IMR-90 (cell line): ENCODE results near the gene ACTA1. TPM values are rescaled to one million over a fixed set of nuclear protein-coding genes. Genes with fewer than 3 reads are reported as not detected.

Experiments used
- ATAC-seq: fragments of 200-7000 bp; cut with Tn5 transposase; 2 replicates; pipeline ENCODE4 v1.9.1; 2020; ENCODE audit warnings: low read depth, mild to moderate bottlenecking, moderate library complexity
- BruUV-seq: library from RNA; stranded (reverse); fragments of 400-500 nt; replicated peaks from 2 replicates; lab custom pipeline; 2021; lab: Mats Ljungman, UMichigan
- CTCF ChIA-PET: fragments of 300-600 bp; formaldehyde crosslinking; extraction: SDS; loops from one replicate; lab custom pipeline; 2021; ENCODE audit warnings: antibody characterized with exemption; lab: Yijun Ruan, JAX
- POLR2A ChIA-PET: fragments of 300-600 bp; sonication (Branson Sonifier 250); formaldehyde crosslinking; loops from one replicate; lab custom pipeline; 2022; ENCODE audit warnings: antibody characterized with exemption; ENCODE audit not compliant: unreplicated experiment; lab: Charles Lee
- DNase-seq: peaks from one replicate; pipeline ENCODE4 v3.0.0; 2013
- H2AFZ ChIP-seq: replicated peaks from 2 replicates; pipeline ENCODE3; 2013; ENCODE audit warnings: low read length, mild to moderate bottlenecking; ENCODE audit not compliant: poor library complexity
- H2AK5ac ChIP-seq: 2 replicates; pipeline ENCODE4 v1.6.1; 2013; ENCODE audit warnings: low read depth, low read length, inconsistent platforms
- H2AK9ac ChIP-seq: replicated peaks from 2 replicates; pipeline ENCODE3; 2013; ENCODE audit warnings: mild to moderate bottlenecking, low read depth, low read length, moderate library complexity; ENCODE audit not compliant: poor library complexity
- H2BK120ac ChIP-seq: 2 replicates; pipeline ENCODE4 v1.6.1; 2013; ENCODE audit warnings: low read depth, low read length, inconsistent platforms
- H2BK15ac ChIP-seq: 3 replicates; pipeline ENCODE4 v1.6.1; 2013; ENCODE audit warnings: low read depth, low read length, inconsistent platforms
- H2BK20ac ChIP-seq: 2 replicates; pipeline ENCODE4 v1.6.1; 2013; ENCODE audit warnings: low read depth, mild to moderate bottlenecking, inconsistent platforms, low read length, moderate library complexity
- H2BK5ac ChIP-seq: 2 replicates; pipeline ENCODE4 v1.6.1; 2013; ENCODE audit warnings: mild to moderate bottlenecking, low read depth, low read length, inconsistent platforms; ENCODE audit not compliant: poor library complexity, severe bottlenecking
- H3K14ac ChIP-seq: replicated peaks from 2 replicates; pipeline ENCODE4 v1.6.1; 2013; ENCODE audit warnings: low read depth, low read length, inconsistent platforms
- H3K18ac ChIP-seq: 2 replicates; pipeline ENCODE4 v1.6.1; 2013; ENCODE audit warnings: low read depth, low read length, control low read depth
- H3K23ac ChIP-seq: 2 replicates; pipeline ENCODE4 v1.6.1; 2013; ENCODE audit warnings: low read depth, low read length, inconsistent platforms
- H3K27ac ChIP-seq: 2 replicates; pipeline ENCODE4 v1.5.1; 2013; ENCODE audit warnings: mild to moderate bottlenecking, control low read depth, low read length; ENCODE audit not compliant: insufficient read depth
- H3K27me3 ChIP-seq: 2 replicates; pipeline ENCODE4 v1.6.1; 2013; ENCODE audit warnings: low read length; ENCODE audit not compliant: control insufficient read depth, insufficient read depth
- H3K36me3 ChIP-seq: 2 replicates; pipeline ENCODE4 v1.6.1; 2013; ENCODE audit warnings: low read length, mixed read lengths; ENCODE audit not compliant: control insufficient read depth, insufficient read depth
- H3K4ac ChIP-seq: 2 replicates; pipeline ENCODE4 v1.6.1; 2013; ENCODE audit warnings: low read depth, low read length, inconsistent platforms
- H3K4me1 ChIP-seq: 2 replicates; pipeline ENCODE4 v1.6.1; 2013; ENCODE audit warnings: low read length, mixed read lengths; ENCODE audit not compliant: control insufficient read depth, insufficient read depth
- H3K4me2 ChIP-seq: 2 replicates; pipeline ENCODE4 v1.6.1; 2013; ENCODE audit warnings: low read depth, mild to moderate bottlenecking, control low read depth, low read length, moderate library complexity
- H3K4me3 ChIP-seq: 2 replicates; pipeline ENCODE4 v1.5.1; 2013; ENCODE audit warnings: low read depth, mild to moderate bottlenecking, control low read depth, low read length, moderate library complexity; ENCODE audit not compliant: insufficient read depth
- H3K56ac ChIP-seq: 2 replicates; pipeline ENCODE4 v1.6.1; 2013; ENCODE audit warnings: low read length, inconsistent platforms; ENCODE audit not compliant: insufficient read depth; ENCODE audit errors: extremely low read depth
- H3K79me1 ChIP-seq, 2 experiments: 2 replicates each; pipeline ENCODE4 v1.6.1; 2013; ENCODE audit warnings: low read length in 2 of 2, inconsistent platforms in 1 of 2, low read depth in 1 of 2
- H3K9ac ChIP-seq: 2 replicates; pipeline ENCODE4 v1.6.1; 2013; ENCODE audit warnings: low read depth, low read length, control low read depth
- H3K9me1 ChIP-seq: 2 replicates; pipeline ENCODE4 v1.6.1; 2013; ENCODE audit warnings: low read length, inconsistent platforms; ENCODE audit not compliant: insufficient read depth
- H3K9me3 ChIP-seq: 2 replicates; pipeline ENCODE4 v1.6.1; 2013; ENCODE audit warnings: low read length; ENCODE audit not compliant: control insufficient read depth, insufficient read depth
- H4K20me1 ChIP-seq: 2 replicates; pipeline ENCODE4 v1.6.1; 2013; ENCODE audit warnings: low read length, inconsistent platforms; ENCODE audit not compliant: insufficient read depth
- H4K5ac ChIP-seq: 2 replicates; pipeline ENCODE4 v1.6.1; 2013; ENCODE audit warnings: mild to moderate bottlenecking, low read depth, low read length, control low read depth
- H4K8ac ChIP-seq, 2 experiments: 2 replicates each; pipeline ENCODE4 v1.6.1; 2013; ENCODE audit warnings: low read depth in 2 of 2, low read length in 2 of 2, control low read depth in 1 of 2, inconsistent platforms in 1 of 2
- H4K91ac ChIP-seq: 2 replicates; pipeline ENCODE4 v1.6.1; 2013; ENCODE audit warnings: low read depth, low read length, inconsistent platforms; ENCODE audit not compliant: insufficient read depth
- MAZ ChIP-seq: IDR thresholded peaks from 2 replicates; pipeline ENCODE4 v1.6.1; 2012; ENCODE audit warnings: low read depth, mild to moderate bottlenecking, low read length, improper control_type of control experiment, moderate library complexity, borderline replicate concordance
- RAD21 ChIP-seq: IDR thresholded peaks from 2 replicates; pipeline ENCODE4 v1.6.1; 2012; ENCODE audit warnings: low read length, improper control_type of control experiment
- WGBS, 2 experiments: methylation state at CpG; one replicate each; pipeline versions ENCODE4 v1.1.5 to v1.1.7; 2013; ENCODE audit warnings: missing lambda C conversion rate in 2 of 2; ENCODE audit not compliant: insufficient read length in 1 of 2; ENCODE audit errors: extremely low coverage in 2 of 2; 5-methylcytosine and 5-hydroxymethylcytosine counted together
- dilution Hi-C: fragments of 300-500 bp; cut with HindIII; formaldehyde crosslinking; loops from one replicate; pipeline ENCODE4 v1.14.3; 2018; ENCODE audit warnings: low sequenced_read_pairs; ENCODE audit not compliant: unreplicated experiment
- in situ Hi-C: fragments of 300-500 bp; cut with MboI; formaldehyde crosslinking; loops from 3 replicates; pipeline ENCODE4 v1.14.3; 2019; ENCODE audit warnings: low sequenced_read_pairs, inconsistent platforms, mixed read lengths
- intact Hi-C: fragments of 100-400 bp; cut with micrococcal nuclease; formaldehyde crosslinking; loops from 2 replicates; pipeline ENCODE4 v1.10.0; 2022
- polyA plus RNA-seq, 3 experiments: library from polyadenylated mRNA; depleted of rRNA; stranded (reverse); fragments of >200 nt; gene quantifications; 2 replicates each; pipeline ENCODE4 v1.2.3, GENCODE V29; 2012; ENCODE audit warnings: low replicate concordance in 1 of 3
- total RNA-seq: library from RNA; depleted of rRNA; stranded (reverse); fragments of >200 nt; gene quantifications from 2 replicates; pipeline ENCODE4 v1.2.3, GENCODE V29; 2012
- TF ChIP-seq, protein P1 (sequence below): fragments of 150-350 bp; IDR thresholded peaks from 2 replicates; pipeline ENCODE4 v1.6.1; 2016; ENCODE audit warnings: low read depth, mild to moderate bottlenecking, low read length, moderate library complexity, borderline replicate concordance
- TF ChIP-seq, protein P2 (sequence below): fragments of 150-350 bp; IDR thresholded peaks from 2 replicates; pipeline ENCODE4 v1.6.1; 2017; ENCODE audit warnings: mild to moderate bottlenecking, antibody characterized with exemption, low read length, low read depth

The ACTA1 gene
- total and polyA plus RNA-seq, 2 of the 4 experiments (the other 2 are of a cell fraction) = not detected

DNA sequence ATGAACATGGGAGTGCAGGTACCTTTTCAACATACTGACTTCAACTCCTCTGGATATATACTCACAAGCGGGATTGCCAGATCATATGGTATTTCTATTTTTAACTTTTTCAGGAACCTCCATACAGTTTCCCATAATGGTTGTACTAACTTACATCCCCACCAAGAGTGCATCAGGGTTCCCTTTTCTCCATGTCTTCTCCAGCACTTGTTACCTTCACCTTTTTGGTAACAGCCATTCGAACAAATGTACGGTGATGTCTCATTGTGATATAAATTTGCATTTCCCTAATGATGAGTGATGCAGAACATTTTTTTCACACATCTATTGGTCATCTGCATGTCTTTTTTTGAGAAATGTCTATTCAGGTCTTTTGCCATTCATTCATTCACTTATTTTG lies 25.9 kb upstream of the ACTA1 start:
- Histone ChIP-seq H3K27ac (no peak overlapping the region), H2BK120ac (no peak overlapping the region), H4K5ac (no peak overlapping the region), H2AK5ac (no peak overlapping the region), H3K23ac (no peak overlapping the region), H3K56ac (no peak overlapping the region), H3K79me1 (no peaks in the 10 kb centered on the region), H3K9ac (no peak overlapping the region), H3K4me2 (no peak overlapping the region), H2BK20ac (no peak overlapping the region), H2AFZ (no peak overlapping the region), H4K20me1 (no peaks in the 10 kb centered on the region), H4K91ac (no peak overlapping the region), H3K14ac (no peak overlapping the region), H3K4ac (no peak overlapping the region), H4K8ac (no peak overlapping the region), H3K4me1 (no peaks in the 10 kb centered on the region), H3K36me3 (peaks cover 28% of the 10 kb centered on the region), H3K18ac (no peak overlapping the region), H3K9me1 (no peaks in the 10 kb centered on the region), H2BK5ac (no peak overlapping the region), H3K9me3 (no peaks in the 10 kb centered on the region), H3K27me3 (no peaks in the 10 kb centered on the region), H3K4me3 (no peak overlapping the region), H2AK9ac (no peak overlapping the region), H2BK15ac (no peak overlapping the region)
- no CpG with 5 or more reads among the region's 3 CpGs for WGBS, 2 experiments
- BruUV-seq = no TSS peak
- DNase-seq (no peak), ATAC-seq (no peak)
- dilution Hi-C loops (no loop called here), in situ Hi-C loops (no loop called here), intact Hi-C loops (no loop called here)
- POLR2A ChIA-PET = no interaction called here
- TF ChIP-seq, protein P1, sequence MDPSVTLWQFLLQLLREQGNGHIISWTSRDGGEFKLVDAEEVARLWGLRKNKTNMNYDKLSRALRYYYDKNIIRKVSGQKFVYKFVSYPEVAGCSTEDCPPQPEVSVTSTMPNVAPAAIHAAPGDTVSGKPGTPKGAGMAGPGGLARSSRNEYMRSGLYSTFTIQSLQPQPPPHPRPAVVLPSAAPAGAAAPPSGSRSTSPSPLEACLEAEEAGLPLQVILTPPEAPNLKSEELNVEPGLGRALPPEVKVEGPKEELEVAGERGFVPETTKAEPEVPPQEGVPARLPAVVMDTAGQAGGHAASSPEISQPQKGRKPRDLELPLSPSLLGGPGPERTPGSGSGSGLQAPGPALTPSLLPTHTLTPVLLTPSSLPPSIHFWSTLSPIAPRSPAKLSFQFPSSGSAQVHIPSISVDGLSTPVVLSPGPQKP = no peak
- no peak for TF ChIP-seq MAZ
- TF ChIP-seq RAD21 = no peak
- TF ChIP-seq, protein P2, sequence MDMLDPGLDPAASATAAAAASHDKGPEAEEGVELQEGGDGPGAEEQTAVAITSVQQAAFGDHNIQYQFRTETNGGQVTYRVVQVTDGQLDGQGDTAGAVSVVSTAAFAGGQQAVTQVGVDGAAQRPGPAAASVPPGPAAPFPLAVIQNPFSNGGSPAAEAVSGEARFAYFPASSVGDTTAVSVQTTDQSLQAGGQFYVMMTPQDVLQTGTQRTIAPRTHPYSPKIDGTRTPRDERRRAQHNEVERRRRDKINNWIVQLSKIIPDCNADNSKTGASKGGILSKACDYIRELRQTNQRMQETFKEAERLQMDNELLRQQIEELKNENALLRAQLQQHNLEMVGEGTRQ = no peak
- CTCF ChIA-PET = interaction anchor here (1.0 kb wide), 1 partner anchor 52 kb away, joined by 3 read pairs; no protein-coding TSS in a partner anchor
